Calu3 (cell line): ENCODE data around the gene MCUB. TPM values are rescaled to one million over a fixed set of nuclear protein-coding genes. Genes with fewer than 3 reads are reported as not detected.
"Not testable (repeated sequence)": the region's sequence is repeated elsewhere in the genome, so short reads cannot be mapped to it uniquely, and the experiment has no call there.

Source experiments
- BruUV-seq: library from RNA; stranded (reverse); fragments of 400-500 nt; replicated peaks from 2 replicates; lab custom pipeline; 2021; lab: Mats Ljungman, UMichigan
- CTCF ChIA-PET: fragments of 300-600 bp; sonication (Branson Sonifier 250); formaldehyde crosslinking; loops from one replicate; lab custom pipeline; 2022; ENCODE audit warnings: antibody characterized with exemption; lab: Charles Lee
- DNase-seq: peaks from one replicate; pipeline ENCODE4 v3.0.0; 2022
- H3K27ac Mint-ChIP-seq: one replicate; pipeline ENCODE4 v1.8.0; 2022; ENCODE audit warnings: mixed read lengths; ENCODE audit not compliant: unreplicated experiment
- H3K27me3 Mint-ChIP-seq: one replicate; pipeline ENCODE4 v1.8.0; 2022; ENCODE audit warnings: mixed read lengths; ENCODE audit not compliant: unreplicated experiment
- H3K36me3 Mint-ChIP-seq: one replicate; pipeline ENCODE4 v1.8.0; 2022; ENCODE audit warnings: mild to moderate bottlenecking, moderate library complexity, mixed read lengths; ENCODE audit not compliant: insufficient read depth, unreplicated experiment
- H3K4me1 Mint-ChIP-seq: one replicate; pipeline ENCODE4 v1.8.0; 2022; ENCODE audit warnings: mild to moderate bottlenecking, low read depth, mixed read lengths; ENCODE audit not compliant: unreplicated experiment
- H3K4me3 Mint-ChIP-seq: one replicate; pipeline ENCODE4 v1.8.0; 2022; ENCODE audit warnings: mild to moderate bottlenecking, low read depth, moderate library complexity, mixed read lengths; ENCODE audit not compliant: unreplicated experiment
- H3K9me3 Mint-ChIP-seq: one replicate; pipeline ENCODE4 v1.8.0; 2022; ENCODE audit warnings: low read depth, mixed read lengths; ENCODE audit not compliant: unreplicated experiment
- CTCF ChIP-seq: fragments of 200-600 bp; IDR thresholded peaks from one replicate; pipeline ENCODE4 v1.8.0; 2022; ENCODE audit warnings: antibody characterized with exemption; ENCODE audit not compliant: unreplicated experiment
- intact Hi-C: fragments of 100-400 bp; cut with micrococcal nuclease; formaldehyde crosslinking; loops from one replicate; pipeline ENCODE4 v1.10.0; 2022; ENCODE audit not compliant: unreplicated experiment
- total RNA-seq: library from RNA; stranded (reverse); gene quantifications from 2 replicates; pipeline ENCODE4 v1.2.3, GENCODE V29; 2022

MCUB gene
- total RNA-seq, 1 experiment from 2014 or later: 11.8 TPM

GRCh38 chr4:109578846-109579245 is 18.8 kb downstream of the MCUB start:
- H3K9me3 Mint-ChIP-seq: no peaks in the 10 kb centered on the region
- no TSS peak for BruUV-seq
- CTCF ChIA-PET: no interaction called here

GRCh38 chr4:109579997-109580396 is 20.0 kb downstream of the MCUB start:
- H3K9me3 Mint-ChIP-seq, H3K27me3 Mint-ChIP-seq, H3K27ac Mint-ChIP-seq, BruUV-seq, H3K36me3 Mint-ChIP-seq, CTCF ChIA-PET, H3K4me3 Mint-ChIP-seq, DNase-seq, H3K4me1 Mint-ChIP-seq: not testable (repeated sequence)
- intact Hi-C loops: loop anchor here (10.0 kb wide), 1 partner anchor 225 kb away; the partner anchor contains the start of gene CFI

More at GRCh38 chr4:109578846-109579245, 18.8 kb downstream of the MCUB start:
- Mint-ChIP-seq H3K27me3 (no peaks in the 10 kb centered on the region), H3K4me3 (no peak overlapping the region), H3K4me1 (peaks cover 11% of the 10 kb centered on the region), H3K27ac (no peak overlapping the region), H3K36me3 (no peaks in the 10 kb centered on the region)
- intact Hi-C loops: loop anchor here (10.0 kb wide), 1 partner anchor 226 kb away; the partner anchor contains the start of gene CFI
- DNase-seq: no peak
- TF ChIP-seq CTCF: no peak

GRCh38 chr4:109588176-109588575 is 28.1 kb downstream of the MCUB start:
- TF ChIP-seq CTCF: no peak
- CTCF ChIA-PET: no interaction called here
- BruUV-seq: no TSS peak
- H3K4me3 Mint-ChIP-seq: no peak overlapping the region
- no peaks in the 10 kb centered on the region for H3K36me3 Mint-ChIP-seq
- H3K9me3 Mint-ChIP-seq: no peaks in the 10 kb centered on the region
- intact Hi-C loops: no loop called here
- H3K27me3 Mint-ChIP-seq: no peaks in the 10 kb centered on the region
- DNase-seq: no peak
- H3K4me1 Mint-ChIP-seq: peaks cover 6% of the 10 kb centered on the region
- no peak overlapping the region for H3K27ac Mint-ChIP-seq

GRCh38 chr4:109589119-109589518 is 29.1 kb downstream of the MCUB start:
- TF ChIP-seq CTCF: no peak
- no peak overlapping the region for H3K4me3 Mint-ChIP-seq
- no peaks in the 10 kb centered on the region for H3K27me3 Mint-ChIP-seq
- no peak overlapping the region for H3K27ac Mint-ChIP-seq
- no peaks in the 10 kb centered on the region for H3K9me3 Mint-ChIP-seq
- DNase-seq: no peak
- H3K36me3 Mint-ChIP-seq: no peaks in the 10 kb centered on the region
- CTCF ChIA-PET: interaction anchor here (0.6 kb wide), 1 partner anchor 1008 kb away, joined by 7 read pairs; no protein-coding TSS in a partner anchor
- peaks cover 6% of the 10 kb centered on the region for H3K4me1 Mint-ChIP-seq
- BruUV-seq: no TSS peak
- intact Hi-C loops: no loop called here

GRCh38 chr4:109589605-109590004 is 29.6 kb downstream of the MCUB start:
- Mint-ChIP-seq H3K27ac (no peak overlapping the region), H3K9me3 (no peaks in the 10 kb centered on the region), H3K27me3 (no peaks in the 10 kb centered on the region), H3K4me1 (peaks cover 6% of the 10 kb centered on the region), H3K36me3 (no peaks in the 10 kb centered on the region), H3K4me3 (no peak overlapping the region)
- CTCF ChIA-PET: interaction anchor here (0.6 kb wide), 1 partner anchor 902 kb away, joined by 3 read pairs; no protein-coding TSS in a partner anchor
- no TSS peak for BruUV-seq
- TF ChIP-seq CTCF: no peak
- DNase-seq: no peak
- intact Hi-C loops: no loop called here
